ENCODE measurements around the gene VCPKMT. TPM values are rescaled to one million over a fixed set of nuclear protein-coding genes. Genes with fewer than 3 reads are reported as not detected.

Gene VCPKMT
- polyA plus RNA-seq, 1 experiment = 7.7 TPM

GRCh38 chr14:50087341-50088116, 28.8 kb downstream of the VCPKMT start:
- Histone ChIP-seq H3K4me3 (ENCODE audit: low read depth, low read length) (no peak overlapping the region), H3K27ac (ENCODE audit: low read depth, low read length) (no peak overlapping the region), H3K27me3 (ENCODE audit: control insufficient read depth, insufficient read depth, low read length) (no peaks in the 10 kb centered on the region), H3K9me3 (ENCODE audit: control insufficient read depth, insufficient read depth, low read length) (no peaks in the 10 kb centered on the region; the same call in 1 of the 2 replicates)
- no peak for DNase-seq (ENCODE audit: low read depth, low spot score)
- CTCF ChIA-PET = interaction anchor here (0.9 to 5.8 kb wide), 4 partner anchors 222 to 234 kb away, joined by 4 to 28 read pairs (median 6); partner anchors contain the start of gene NEMF
- TF ChIP-seq CTCF (IDR thresholded peaks at IDR 0.05; ENCODE audit: low read depth, low read length) = no peak
- POLR2A ChIA-PET = interaction anchor here (0.5 to 0.7 kb wide), 2 partner anchors 195 to 240 kb away, joined by 5 read pairs; no protein-coding TSS in a partner anchor

GRCh38 chr14:50086321-50086711, 30.1 kb downstream of the VCPKMT start:
- Histone ChIP-seq H3K27ac (ENCODE audit: low read depth, low read length) (no peak overlapping the region), H3K27me3 (ENCODE audit: control insufficient read depth, insufficient read depth, low read length) (no peaks in the 10 kb centered on the region), H3K9me3 (ENCODE audit: control insufficient read depth, insufficient read depth, low read length) (no peaks in the 10 kb centered on the region; the same call in 1 of the 2 replicates), H3K4me3 (ENCODE audit: low read depth, low read length) (no peak overlapping the region)
- no peak for DNase-seq (ENCODE audit: low read depth, low spot score)
- TF ChIP-seq CTCF (IDR thresholded peaks at IDR 0.05; ENCODE audit: low read depth, low read length) = no peak
- POLR2A ChIA-PET = no interaction called here
- CTCF ChIA-PET = interaction anchor here (1.1 to 5.8 kb wide), 2 partner anchors 221 to 224 kb away, joined by 4 to 28 read pairs; no protein-coding TSS in a partner anchor

- no peak overlapping the region for H3K27ac ChIP-seq (ENCODE audit: low read depth, low read length)
Measured at GRCh38 chr14:50085570-50086320, 30.6 kb downstream of the VCPKMT start.

GRCh38 chr14:50084666-50085065, 31.7 kb downstream of the VCPKMT start:
- no peaks in the 10 kb centered on the region; the same call in 1 of the 2 replicates for H3K9me3 ChIP-seq (ENCODE audit: control insufficient read depth, insufficient read depth, low read length)
- ChIA-PET CTCF (no interaction called here), POLR2A (no interaction called here)
- TF ChIP-seq CTCF (IDR thresholded peaks at IDR 0.05; ENCODE audit: low read depth, low read length) = no peak
- DNase-seq (ENCODE audit: low read depth, low spot score) = no peak
- H3K4me3 ChIP-seq (ENCODE audit: low read depth, low read length) = no peak overlapping the region
- no peaks in the 10 kb centered on the region for H3K27me3 ChIP-seq (ENCODE audit: control insufficient read depth, insufficient read depth, low read length)
- no peak overlapping the region for H3K27ac ChIP-seq (ENCODE audit: low read depth, low read length)

More at GRCh38 chr14:50085570-50086320, 30.6 kb downstream of the VCPKMT start:
- ChIA-PET CTCF (interaction anchor here (0.9 to 5.8 kb wide), 3 partner anchors 220 to 224 kb away, joined by 3 to 28 read pairs (median 4); no protein-coding TSS in a partner anchor), POLR2A (no interaction called here)
- Histone ChIP-seq H3K4me3 (ENCODE audit: low read depth, low read length) (no peak overlapping the region), H3K9me3 (ENCODE audit: control insufficient read depth, insufficient read depth, low read length) (no peaks in the 10 kb centered on the region; the same call in 1 of the 2 replicates), H3K27me3 (ENCODE audit: control insufficient read depth, insufficient read depth, low read length) (no peaks in the 10 kb centered on the region)
- no peak for TF ChIP-seq CTCF (IDR thresholded peaks at IDR 0.05; ENCODE audit: low read depth, low read length)
- no peak for DNase-seq (ENCODE audit: low read depth, low spot score)
